CD14-positive monocyte (primary cell): ENCODE data around the gene CDH7. TPM values are rescaled to one million over a fixed set of nuclear protein-coding genes. Genes with fewer than 3 reads are reported as not detected.

Experiments used
- DNase-seq, 3 donors: peaks; one replicate each; pipeline ENCODE4 v3.0.0-alpha.2; 2011 to 2022
- H2AFZ ChIP-seq: 2 replicates; pipeline ENCODE4 v1.6.0; 2012; ENCODE audit warnings: mild to moderate bottlenecking, low read depth, low read length, inconsistent platforms; ENCODE audit not compliant: insufficient read depth, poor library complexity, severe bottlenecking
- H3K27ac ChIP-seq, 2 donors: 1 replicate in 1 of 2; 2 replicates in 1 of 2; pipeline ENCODE4 v1.5.1; 2012 to 2013; ENCODE audit warnings: low read length in 2 of 2, control low read depth in 1 of 2, inconsistent platforms in 1 of 2, low read depth in 1 of 2, mild to moderate bottlenecking in 1 of 2
- H3K27me3 ChIP-seq, 2 donors: one replicate each; pipeline versions ENCODE4 v1.6.0 to v1.6.1; 2011 to 2013; ENCODE audit warnings: low read length in 2 of 2; ENCODE audit not compliant: control insufficient read depth in 2 of 2, insufficient read depth in 2 of 2
- H3K36me3 ChIP-seq, 2 donors: replicated peaks in 1 of 2; 1 replicate in 1 of 2; 2 replicates in 1 of 2; pipeline versions ENCODE4 v1.5.1 to v1.6.1; 2012 to 2013; ENCODE audit warnings: low read length in 2 of 2, control low read depth in 1 of 2, inconsistent platforms in 1 of 2, mild to moderate bottlenecking in 1 of 2; ENCODE audit not compliant: insufficient read depth in 2 of 2, control insufficient read depth in 1 of 2
- H3K4me1 ChIP-seq, 2 donors: 1 replicate in 1 of 2; 2 replicates in 1 of 2; pipeline versions ENCODE4 v1.5.1 to v1.6.1; 2012 to 2013; ENCODE audit warnings: low read length in 2 of 2, control low read depth in 1 of 2, inconsistent platforms in 1 of 2, mild to moderate bottlenecking in 1 of 2, moderate library complexity in 1 of 2; ENCODE audit not compliant: insufficient read depth in 2 of 2, control insufficient read depth in 1 of 2
- H3K4me2 ChIP-seq: replicated peaks from 2 replicates; pipeline ENCODE3; 2012; ENCODE audit warnings: low read length, moderate library complexity, mild to moderate bottlenecking; ENCODE audit not compliant: poor library complexity, severe bottlenecking; ENCODE audit errors: extremely low read depth
- H3K4me3 ChIP-seq, 3 experiments: fragments of 200-600 bp in 1 of 3; sonication (generic) in 1 of 3; replicated peaks in 1 of 3; 1 replicate in 2 of 3; 2 replicates in 1 of 3; pipeline ENCODE4 v1.5.1; 2011 to 2013; ENCODE audit warnings: low read length in 3 of 3, mild to moderate bottlenecking in 3 of 3, control low read depth in 2 of 3, low read depth in 2 of 3, inconsistent platforms in 1 of 3, moderate library complexity in 1 of 3
- H3K79me2 ChIP-seq: 2 replicates; pipeline ENCODE4 v1.6.0; 2012; ENCODE audit warnings: mild to moderate bottlenecking, control low read depth, inconsistent platforms, low read length, moderate library complexity; ENCODE audit not compliant: insufficient read depth
- H3K9ac ChIP-seq: 2 replicates; pipeline ENCODE4 v1.6.0; 2017; ENCODE audit warnings: low read length, mild to moderate bottlenecking; ENCODE audit not compliant: insufficient read depth, poor library complexity, severe bottlenecking
- H3K9me3 ChIP-seq, 2 donors: replicated peaks in 1 of 2; 1 replicate in 1 of 2; 2 replicates in 1 of 2; pipeline versions ENCODE4 v1.5.1 to v1.6.1; 2012 to 2013; ENCODE audit warnings: low read length in 2 of 2, control low read depth in 1 of 2; ENCODE audit not compliant: control insufficient read depth in 1 of 2, insufficient read depth in 1 of 2
- H4K20me1 ChIP-seq: 2 replicates; pipeline ENCODE4 v1.6.0; 2012; ENCODE audit warnings: mild to moderate bottlenecking, low read length, control low read depth, moderate library complexity; ENCODE audit not compliant: insufficient read depth
- H3K27ac Mint-ChIP-seq, 7 donors: one replicate each; pipeline ENCODE4 v1.8.0; 2020; ENCODE audit warnings: mild to moderate bottlenecking in 7 of 7, mixed read lengths in 7 of 7, moderate library complexity in 6 of 7, inconsistent platforms in 2 of 7
- H3K27me3 Mint-ChIP-seq, 3 donors: one replicate each; pipeline ENCODE4 v1.8.0; 2021 to 2022; ENCODE audit warnings: low read depth in 3 of 3, mild to moderate bottlenecking in 3 of 3, mixed read lengths in 3 of 3, moderate library complexity in 3 of 3, inconsistent platforms in 1 of 3
- H3K36me3 Mint-ChIP-seq, 2 donors: one replicate each; pipeline ENCODE4 v1.8.0; 2020; ENCODE audit warnings: mixed read lengths in 2 of 2, inconsistent platforms in 1 of 2, mild to moderate bottlenecking in 1 of 2
- H3K4me1 Mint-ChIP-seq: one replicate; pipeline ENCODE4 v1.8.0; 2020; ENCODE audit warnings: mild to moderate bottlenecking, mixed read lengths
- H3K4me3 Mint-ChIP-seq, 2 donors: one replicate each; pipeline ENCODE4 v1.8.0; 2020; ENCODE audit warnings: mild to moderate bottlenecking in 2 of 2, mixed read lengths in 2 of 2, moderate library complexity in 1 of 2
- H3K9me3 Mint-ChIP-seq, 7 donors: one replicate each; pipeline ENCODE4 v1.8.0; 2020 to 2022; ENCODE audit warnings: mixed read lengths in 7 of 7, mild to moderate bottlenecking in 6 of 7, moderate library complexity in 6 of 7, inconsistent platforms in 2 of 7
- CTCF ChIP-seq: fragments of 200-600 bp; IDR thresholded peaks from one replicate; pipeline ENCODE4 v1.8.0; 2022; ENCODE audit warnings: antibody characterized with exemption, mild to moderate bottlenecking
- WGBS: methylation state at CpG from one replicate; pipeline ENCODE4 v1.1.5; 2013; ENCODE audit warnings: missing lambda C conversion rate; ENCODE audit not compliant: insufficient coverage; 5-methylcytosine and 5-hydroxymethylcytosine counted together
- intact Hi-C, 2 donors: fragments of 100-400 bp; cut with micrococcal nuclease; formaldehyde crosslinking; loops; one replicate each; pipeline versions ENCODE4 v1.15.0 to v1.15.1; 2023
- polyA plus RNA-seq, 3 donors: library from polyadenylated mRNA; depleted of rRNA in 1 of 3; unstranded in 2 of 3; stranded (reverse) in 1 of 3; fragments of 300-500 nt in 2 of 3; fragments of >200 nt in 1 of 3; fragmentation: Illumina TruSeq in 2 of 3; gene quantifications; 1 replicate in 2 of 3; 2 replicates in 1 of 3; pipeline ENCODE4 v1.2.3, GENCODE V29; 2012 to 2021

The CDH7 gene
- polyA plus RNA-seq, 3 donors, result not detected

GRCh38 chr18:65760457-65760856, 9.6 kb downstream of the CDH7 start:
- Histone ChIP-seq H3K9me3 (no peaks in the 10 kb centered on the region), H4K20me1 (no peaks in the 10 kb centered on the region), H3K79me2 (no peaks in the 10 kb centered on the region), H3K27me3 (no peaks in the 10 kb centered on the region), H3K9ac (no peak overlapping the region), H3K27ac (no peak overlapping the region), H3K4me1 (no peaks in the 10 kb centered on the region), H2AFZ (no peak overlapping the region), H3K36me3 (no peaks in the 10 kb centered on the region), H3K4me2 (no peak overlapping the region), H3K4me3 (no peak overlapping the region)
- H3K9me3 Mint-ChIP-seq, result peaks cover 0 to 1% (median 0%) of the 10 kb centered on the region in 7 donors
- H3K36me3 Mint-ChIP-seq, result no peaks in the 10 kb centered on the region
- DNase-seq, result no peak
- H3K4me3 Mint-ChIP-seq, result no peak overlapping the region
- H3K27ac Mint-ChIP-seq, result no peak overlapping the region
- H3K27me3 Mint-ChIP-seq, result peaks cover 0 to 2% (median 0%) of the 10 kb centered on the region in 3 donors
- 92% methylated on average over 1 of the region's 1 CpG for WGBS
- no peaks in the 10 kb centered on the region for H3K4me1 Mint-ChIP-seq
- TF ChIP-seq CTCF, result no peak
- intact Hi-C loops, result no loop called here

GRCh38 chr18:65761636-65762295, 11.0 kb downstream of the CDH7 start:
- no peak overlapping the region for H3K4me2 ChIP-seq
- H3K79me2 ChIP-seq, result no peaks in the 10 kb centered on the region
- H2AFZ ChIP-seq, result no peak overlapping the region
- intact Hi-C loops, result no loop called here
- H3K4me3 Mint-ChIP-seq, result no peak overlapping the region
- H3K9me3 ChIP-seq, result no peaks in the 10 kb centered on the region
- H4K20me1 ChIP-seq, result no peaks in the 10 kb centered on the region
- H3K36me3 Mint-ChIP-seq, result no peaks in the 10 kb centered on the region
- no peak for TF ChIP-seq CTCF
- H3K27ac Mint-ChIP-seq, result no peak overlapping the region
- no peaks in the 10 kb centered on the region for H3K4me1 Mint-ChIP-seq
- H3K4me1 ChIP-seq, result no peaks in the 10 kb centered on the region
- no peaks in the 10 kb centered on the region for H3K36me3 ChIP-seq
- no CpG with 5 or more reads among the region's 3 CpGs for WGBS
- H3K27ac ChIP-seq, result no peak overlapping the region
- H3K27me3 ChIP-seq, result no peaks in the 10 kb centered on the region
- peaks cover 0 to 1% (median 0%) of the 10 kb centered on the region in 7 donors for H3K9me3 Mint-ChIP-seq
- no peak overlapping the region for H3K9ac ChIP-seq
- H3K27me3 Mint-ChIP-seq, result no peaks in the 10 kb centered on the region
- no peak for DNase-seq
- no peak overlapping the region for H3K4me3 ChIP-seq
